EL (cell line): ENCODE data around the gene KAT8.

Experiments
- DNase-seq: peaks from one replicate; pipeline ENCODE4 v3.0.0-alpha.2; 2016

KAT8 gene

DNA sequence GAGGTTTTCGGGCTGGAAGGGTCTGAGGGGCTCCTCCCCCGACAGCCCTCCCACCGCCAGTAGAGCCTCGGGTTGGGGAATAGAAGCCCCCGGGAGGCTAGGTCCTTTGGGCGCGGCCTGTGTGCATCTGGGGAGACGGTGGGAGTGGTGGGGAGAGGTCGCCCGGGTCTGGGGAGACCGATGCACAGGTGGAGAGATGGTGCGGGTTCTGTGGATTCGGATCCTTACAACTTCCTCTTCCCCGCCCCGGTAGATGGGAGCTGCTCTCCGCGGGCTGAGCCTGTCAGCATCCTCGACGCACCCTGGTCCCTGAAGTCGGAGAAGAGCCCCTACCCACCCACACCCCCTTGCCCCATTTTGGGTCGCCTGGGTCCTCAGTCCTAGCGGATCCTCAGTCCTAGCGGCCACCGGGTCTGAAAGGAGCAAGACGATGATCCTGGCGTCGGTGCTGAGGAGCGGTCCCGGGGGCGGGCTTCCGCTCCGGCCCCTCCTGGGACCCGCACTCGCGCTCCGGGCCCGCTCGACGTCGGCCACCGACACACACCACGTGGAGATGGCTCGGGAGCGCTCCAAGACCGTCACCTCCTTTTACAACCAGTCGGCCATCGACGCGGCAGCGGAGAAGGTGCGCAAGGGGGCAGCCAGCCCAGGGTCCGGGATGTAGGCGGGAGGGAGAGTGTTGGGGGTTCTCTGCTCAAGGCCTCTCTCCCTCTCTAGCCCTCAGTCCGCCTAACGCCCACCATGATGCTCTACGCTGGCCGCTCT lies 8.5 kb upstream of the KAT8 start:
- no peak for DNase-seq

DNA sequence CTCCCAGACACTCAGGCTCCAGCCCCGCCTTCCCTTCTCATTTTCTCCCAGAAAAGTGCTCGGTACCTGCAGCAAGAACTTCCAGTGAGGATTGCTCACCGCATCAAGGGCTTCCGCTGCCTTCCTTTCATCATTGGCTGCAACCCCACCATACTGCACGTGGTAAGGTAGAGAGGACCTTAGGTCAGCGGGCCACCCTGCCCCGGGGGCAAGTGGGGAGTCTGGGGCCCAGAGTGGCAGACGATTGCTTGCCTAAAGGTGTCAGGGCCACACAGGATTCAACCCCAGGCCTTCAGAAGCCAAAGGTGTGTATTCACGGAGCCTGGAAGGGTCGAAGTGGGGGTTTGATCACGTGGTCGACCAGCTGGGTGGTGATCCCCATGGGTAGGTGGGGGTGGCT lies 7.8 kb upstream of the KAT8 start:
- no peak for DNase-seq

DNA sequence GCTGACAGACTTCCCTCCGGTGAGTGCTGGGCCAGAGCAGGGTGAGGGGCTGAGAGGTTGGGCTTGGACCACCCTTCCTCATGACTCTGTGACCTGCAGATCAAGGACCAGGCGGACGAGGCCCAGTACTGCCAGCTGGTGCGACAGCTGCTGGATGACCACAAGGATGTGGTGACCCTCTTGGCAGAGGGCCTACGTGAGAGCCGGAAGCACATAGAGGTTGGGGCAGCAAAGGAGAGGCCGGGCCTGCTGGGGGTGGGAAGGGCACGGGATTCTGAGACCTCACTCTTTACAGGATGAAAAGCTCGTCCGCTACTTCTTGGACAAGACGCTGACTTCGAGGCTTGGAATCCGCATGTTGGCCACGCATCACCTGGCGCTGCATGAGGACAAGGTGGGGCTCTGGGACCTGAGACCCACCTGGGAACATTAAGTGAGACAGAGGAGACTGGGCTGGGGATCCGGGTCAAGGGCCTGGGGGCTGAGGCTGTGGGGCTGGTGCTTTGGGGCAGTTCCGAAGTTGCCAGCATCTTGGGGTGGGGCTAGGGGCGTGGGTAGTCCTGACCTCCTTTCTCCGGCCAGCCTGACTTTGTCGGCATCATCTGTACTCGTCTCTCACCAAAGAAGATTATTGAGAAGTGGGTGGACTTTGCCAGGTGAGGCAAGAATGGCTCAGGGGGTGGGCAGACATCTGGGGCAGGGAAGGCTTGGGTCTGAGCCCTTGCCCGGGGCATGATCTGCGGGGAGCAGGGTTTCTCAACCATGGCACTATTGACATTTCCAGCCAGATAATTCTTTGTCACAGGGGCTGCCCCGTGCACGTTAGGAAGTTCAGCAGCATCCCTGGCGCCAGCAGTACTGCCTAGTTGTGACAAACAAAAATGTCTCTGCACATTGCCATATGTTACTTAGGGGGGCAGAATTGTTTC lies 7.1 kb upstream of the KAT8 start:
- DNase-seq = no peak

DNA sequence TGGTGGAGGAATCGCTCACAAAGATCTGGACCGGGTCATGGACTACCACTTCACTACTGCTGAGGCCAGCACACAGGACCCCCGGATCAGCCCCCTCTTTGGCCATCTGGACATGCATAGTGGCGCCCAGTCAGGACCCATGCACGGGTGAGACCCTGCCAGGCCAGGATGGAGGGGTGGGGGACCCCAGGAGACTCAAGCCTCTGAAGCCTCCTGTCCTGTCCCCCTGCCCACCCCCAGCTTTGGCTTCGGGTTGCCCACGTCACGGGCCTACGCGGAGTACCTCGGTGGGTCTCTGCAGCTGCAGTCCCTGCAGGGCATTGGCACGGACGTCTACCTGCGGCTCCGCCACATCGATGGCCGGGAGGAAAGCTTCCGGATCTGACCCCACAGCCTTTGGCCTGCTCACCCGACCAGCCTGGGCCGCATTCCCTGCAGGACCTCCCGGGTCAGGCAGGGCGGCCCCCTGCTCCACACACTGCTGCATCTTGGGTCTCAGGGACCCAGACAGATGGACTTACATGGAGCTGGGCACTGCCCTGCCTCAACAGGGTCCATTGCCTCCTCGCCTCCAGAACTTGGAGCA lies 5.5 kb upstream of the KAT8 start:
- no peak for DNase-seq

DNA sequence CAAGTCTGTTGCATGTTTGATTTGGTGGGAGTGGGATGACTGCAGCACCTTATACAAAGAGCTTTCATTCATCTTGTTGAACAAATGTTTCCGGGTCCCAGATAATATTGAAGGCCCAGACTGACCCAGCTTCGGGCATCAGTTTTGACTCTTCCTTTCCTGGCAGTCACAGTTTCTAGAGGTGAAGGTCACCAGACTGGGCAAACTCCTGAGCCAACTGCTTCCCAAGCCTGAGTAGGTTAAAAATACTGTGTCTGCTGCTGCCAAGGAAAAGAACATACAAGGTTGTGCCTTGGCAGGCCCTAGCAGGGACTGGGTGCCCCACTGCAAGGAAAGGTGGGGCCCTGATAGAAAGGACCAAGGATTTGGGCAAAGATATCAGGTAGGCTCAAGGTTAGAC lies 4.8 kb upstream of the KAT8 start:
- no peak for DNase-seq

DNA sequence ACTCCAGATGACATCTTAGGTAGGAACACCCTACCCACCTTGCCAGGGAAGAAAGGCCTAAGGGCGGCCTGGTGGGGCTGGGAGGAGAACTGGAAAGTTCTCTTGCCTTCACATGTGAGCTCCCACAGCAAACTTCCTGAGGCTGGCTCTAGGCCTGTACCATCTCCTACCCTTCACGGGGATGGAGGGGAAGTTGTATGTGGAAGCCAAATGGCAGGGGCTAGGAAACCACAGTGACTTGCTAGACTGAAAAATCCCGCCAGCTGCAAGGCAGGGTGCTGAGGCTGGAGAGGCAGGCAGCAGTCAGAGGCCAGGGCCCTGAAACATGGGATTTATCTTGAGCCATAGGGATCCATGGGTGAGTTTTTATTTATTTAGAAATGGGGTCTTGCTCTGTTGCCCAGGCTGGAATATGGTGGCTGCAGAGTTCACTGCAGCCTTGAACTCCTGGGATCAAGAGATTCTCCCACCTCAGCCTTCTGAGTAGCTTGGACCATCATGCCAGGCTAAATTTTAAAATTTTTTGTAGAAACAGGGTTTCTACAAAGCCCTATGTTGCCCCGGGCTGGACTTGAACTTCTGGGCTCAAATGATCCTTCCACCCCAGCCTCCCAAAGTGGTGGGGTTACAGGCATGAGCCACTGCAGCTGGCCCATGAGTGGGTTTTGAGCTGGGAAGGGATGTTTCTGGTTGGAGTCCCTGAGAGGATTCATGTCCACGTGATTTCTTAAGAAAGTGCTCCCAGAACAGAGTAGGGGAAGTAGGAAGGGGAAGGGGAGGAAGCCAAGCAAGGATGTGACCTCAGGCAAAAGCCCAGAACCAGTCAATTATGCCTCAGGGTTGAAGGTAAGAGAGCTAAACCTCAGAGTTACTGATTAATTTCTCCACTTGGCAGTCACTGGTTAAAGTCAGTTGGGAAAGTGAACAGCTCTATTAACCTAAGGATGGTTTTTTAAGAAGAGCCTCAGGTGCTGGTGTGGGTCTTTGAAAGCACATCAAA lies 4.0 kb upstream of the KAT8 start:
- DNase-seq = peak; percentile 24

DNA sequence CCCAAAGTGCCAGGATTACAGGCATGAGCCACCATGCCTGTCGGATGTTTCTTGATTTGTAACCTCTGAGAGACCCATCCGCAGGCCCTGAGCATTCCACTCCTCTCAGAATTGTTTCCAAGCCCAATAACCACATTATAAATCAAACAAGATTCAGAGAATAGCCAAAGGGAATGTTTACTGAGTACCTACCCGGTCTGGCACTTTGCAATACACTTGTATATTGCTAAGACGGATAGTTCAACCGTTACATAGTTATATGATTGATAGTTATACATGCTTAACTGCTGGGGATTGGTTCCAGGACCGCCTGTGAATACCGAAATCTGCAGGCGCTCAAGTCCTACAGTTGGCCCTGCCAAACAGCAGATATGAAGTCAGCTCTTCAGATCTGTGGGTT lies 3.0 kb upstream of the KAT8 start:
- no peak for DNase-seq

DNA sequence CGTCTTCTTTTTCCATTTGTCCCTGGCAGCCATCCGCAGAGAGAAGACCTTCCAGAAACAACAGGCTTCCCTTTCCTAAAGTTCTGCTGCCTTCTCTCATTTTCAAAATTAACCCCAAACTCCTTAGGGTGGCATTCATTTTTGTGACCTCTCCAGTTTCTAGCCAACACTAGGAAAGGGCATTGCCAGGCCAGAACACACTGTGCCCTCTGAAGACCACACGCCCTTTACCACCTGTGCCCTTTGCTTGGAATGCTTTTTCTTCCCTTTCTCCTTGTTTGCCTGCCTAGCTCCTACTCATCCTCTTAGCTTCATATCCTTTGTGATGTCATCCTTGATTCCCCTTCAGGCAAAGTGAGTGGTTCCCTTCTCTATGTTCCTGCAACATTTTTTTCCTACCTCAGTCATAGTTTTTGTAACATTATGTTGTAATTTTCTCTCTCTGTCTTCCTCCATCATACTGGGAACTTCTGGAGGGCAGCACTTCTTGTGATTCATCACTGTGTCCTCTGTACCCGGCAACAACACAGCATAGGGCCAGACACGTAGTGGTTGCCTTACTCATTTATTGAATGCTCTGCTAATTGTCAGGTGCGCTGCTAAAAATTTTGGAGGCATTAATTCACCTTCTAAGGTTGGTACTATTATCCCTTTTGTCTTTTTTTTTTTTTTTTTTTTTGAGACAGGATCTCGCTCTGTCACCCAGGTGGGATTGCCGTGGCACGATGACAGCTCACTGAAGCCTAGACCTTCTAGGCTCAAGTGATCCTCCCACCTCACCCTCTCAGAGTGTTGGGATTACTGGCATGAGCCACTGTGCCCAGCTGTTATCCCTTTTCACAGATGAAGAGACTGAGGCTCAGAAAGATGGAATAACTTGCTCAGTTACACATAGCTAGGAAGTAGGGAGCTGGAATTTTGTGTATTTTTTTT lies 1.0 kb downstream of the KAT8 start:
- peak; percentile 91 for DNase-seq

DNA sequence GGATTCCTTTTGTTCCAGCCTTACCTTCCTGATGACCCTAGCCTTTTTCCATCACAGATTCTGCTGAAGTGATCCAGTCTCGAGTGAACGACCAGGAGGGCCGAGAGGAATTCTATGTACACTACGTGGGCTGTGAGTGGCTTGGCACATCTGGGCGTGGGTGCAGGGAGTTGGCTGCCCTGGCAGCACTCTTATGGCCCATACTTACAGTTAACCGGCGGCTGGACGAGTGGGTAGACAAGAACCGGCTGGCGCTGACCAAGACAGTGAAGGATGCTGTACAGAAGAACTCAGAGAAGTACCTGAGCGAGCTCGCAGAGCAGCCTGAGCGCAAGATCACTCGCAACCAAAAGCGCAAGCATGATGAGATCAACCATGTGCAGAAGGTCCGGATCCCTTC lies 2.7 kb downstream of the KAT8 start:
- DNase-seq = no peak

DNA sequence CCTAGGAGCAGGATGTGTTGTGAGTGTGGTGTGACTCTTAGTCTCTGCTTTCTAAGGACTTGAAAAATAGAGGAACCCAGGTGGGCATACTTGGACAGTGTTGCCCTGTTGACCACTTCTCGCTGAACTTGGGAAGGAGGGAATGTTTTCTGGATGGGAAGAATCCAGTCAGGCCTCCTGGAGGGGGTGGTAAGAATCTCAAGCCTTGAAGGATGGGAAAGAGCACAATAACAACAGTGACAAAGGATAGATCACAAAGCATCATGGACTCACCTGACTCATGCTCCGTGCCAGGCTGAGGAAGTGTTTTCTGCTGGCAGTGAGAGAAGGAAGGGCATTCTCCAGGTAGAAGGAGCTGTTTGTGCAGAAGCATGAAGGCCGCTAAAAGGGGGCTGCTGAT lies 8.4 kb downstream of the KAT8 start:
- no peak for DNase-seq

DNA sequence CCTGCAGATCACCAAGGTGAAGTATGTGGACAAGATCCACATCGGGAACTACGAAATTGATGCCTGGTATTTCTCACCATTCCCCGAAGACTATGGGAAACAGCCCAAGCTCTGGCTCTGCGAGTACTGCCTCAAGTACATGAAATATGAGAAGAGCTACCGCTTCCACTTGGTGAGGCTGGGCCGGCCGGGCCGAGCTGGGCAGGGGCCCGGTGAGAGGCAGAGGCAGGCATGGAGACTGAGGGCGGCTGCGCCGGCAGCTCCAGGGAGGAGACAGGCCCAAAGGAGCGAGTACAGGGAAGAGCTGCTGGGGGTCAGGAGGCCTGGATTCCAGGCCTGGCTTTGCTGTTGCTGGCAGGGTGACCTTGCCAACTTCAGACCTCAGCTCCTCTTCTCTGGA lies 9.7 kb downstream of the KAT8 start:
- no peak for DNase-seq

DNA sequence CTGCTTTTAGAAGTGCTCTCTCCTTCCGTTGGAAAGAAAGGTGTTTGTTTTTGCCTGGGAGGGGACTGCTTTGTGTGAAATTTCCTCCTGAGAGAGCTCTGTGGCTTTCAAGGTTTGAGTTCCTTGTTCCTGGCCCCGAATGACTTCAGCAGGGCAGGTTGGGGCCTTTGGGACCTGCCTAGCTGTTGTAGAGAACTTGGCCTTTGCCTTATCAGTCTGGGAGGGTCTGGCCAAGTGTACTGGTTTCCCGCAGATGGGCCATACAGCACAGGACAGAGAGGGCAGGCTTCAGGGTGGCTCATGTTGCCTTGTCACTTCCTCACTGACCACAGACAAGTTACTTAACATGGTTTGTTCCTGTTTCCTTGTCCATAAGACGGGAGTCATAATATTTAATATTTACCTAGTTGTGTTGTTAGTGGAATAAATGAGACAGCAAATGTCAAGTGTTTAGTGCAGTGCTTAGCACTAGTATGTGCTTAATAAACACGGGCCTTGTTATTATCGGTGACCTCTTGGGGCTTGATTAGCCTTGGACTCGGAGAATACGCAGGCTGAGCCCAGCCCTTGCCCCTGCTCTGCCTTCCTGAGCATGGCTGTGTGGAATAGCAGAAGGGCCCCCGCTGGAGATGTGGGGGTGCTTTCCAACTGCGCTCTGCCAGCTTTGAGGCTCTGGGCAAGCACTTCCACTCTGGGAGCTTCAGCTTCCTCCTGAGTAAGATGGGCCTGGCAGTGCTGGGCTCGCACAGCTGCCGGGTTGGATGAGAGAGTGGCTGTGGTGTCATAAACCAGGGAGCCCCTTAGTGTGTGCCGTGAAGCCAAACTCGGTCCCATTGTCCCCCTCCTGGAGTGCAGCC lies 11.5 kb downstream of the KAT8 start:
- DNase-seq = no peak

DNA sequence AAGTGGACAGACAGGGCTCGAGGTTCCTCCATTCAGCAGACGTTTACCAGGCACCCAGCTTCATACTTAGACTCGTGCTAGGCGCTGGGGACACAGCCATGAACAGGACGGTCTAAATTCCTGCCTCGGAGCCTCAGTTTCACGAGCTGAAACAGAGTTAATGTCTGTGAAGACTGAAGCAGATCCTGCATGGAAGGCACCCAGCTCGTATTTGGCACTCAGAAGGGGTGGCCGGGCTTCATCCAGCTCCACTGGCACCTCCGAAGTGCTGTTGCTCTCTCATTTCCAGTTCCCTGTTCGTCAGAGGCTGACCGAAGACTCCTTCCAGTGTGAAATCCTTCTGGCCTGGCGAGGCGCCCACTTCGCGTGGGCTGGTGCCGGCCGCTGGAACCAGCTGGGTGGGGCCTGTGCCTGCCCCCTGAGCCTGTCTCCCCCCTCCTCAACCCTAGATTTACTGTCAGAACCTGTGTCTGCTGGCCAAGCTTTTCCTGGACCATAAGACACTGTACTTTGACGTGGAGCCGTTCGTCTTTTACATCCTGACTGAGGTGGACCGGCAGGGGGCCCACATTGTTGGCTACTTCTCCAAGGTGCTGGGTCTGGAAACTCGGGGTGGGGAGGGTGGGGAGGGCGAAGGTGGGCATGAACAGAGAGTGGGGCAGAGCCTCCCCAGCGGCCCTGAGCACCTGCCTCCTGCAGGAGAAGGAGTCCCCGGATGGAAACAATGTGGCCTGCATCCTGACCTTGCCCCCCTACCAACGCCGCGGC lies 12.3 kb downstream of the KAT8 start:
- DNase-seq = no peak

DNA sequence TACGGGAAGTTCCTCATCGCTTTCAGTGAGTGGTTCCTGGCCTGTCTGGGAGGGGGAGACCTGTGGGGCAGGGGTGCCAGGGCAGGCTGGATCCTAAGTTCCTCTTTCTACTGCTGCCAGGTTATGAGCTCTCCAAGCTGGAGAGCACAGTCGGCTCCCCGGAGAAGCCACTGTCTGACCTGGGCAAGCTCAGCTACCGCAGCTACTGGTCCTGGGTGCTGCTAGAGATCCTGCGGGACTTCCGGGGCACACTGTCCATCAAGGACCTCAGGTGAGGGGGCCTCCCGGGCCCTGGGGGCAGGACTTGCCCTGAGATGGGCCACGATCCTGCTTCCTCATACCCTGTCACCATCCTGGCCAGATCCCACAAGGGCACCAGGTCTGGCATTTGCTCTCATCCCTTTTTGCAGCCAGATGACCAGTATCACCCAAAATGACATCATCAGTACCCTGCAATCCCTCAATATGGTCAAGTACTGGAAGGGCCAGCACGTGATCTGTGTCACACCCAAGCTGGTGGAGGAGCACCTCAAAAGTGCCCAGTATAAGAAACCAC lies 12.9 kb downstream of the KAT8 start:
- no peak for DNase-seq

DNA sequence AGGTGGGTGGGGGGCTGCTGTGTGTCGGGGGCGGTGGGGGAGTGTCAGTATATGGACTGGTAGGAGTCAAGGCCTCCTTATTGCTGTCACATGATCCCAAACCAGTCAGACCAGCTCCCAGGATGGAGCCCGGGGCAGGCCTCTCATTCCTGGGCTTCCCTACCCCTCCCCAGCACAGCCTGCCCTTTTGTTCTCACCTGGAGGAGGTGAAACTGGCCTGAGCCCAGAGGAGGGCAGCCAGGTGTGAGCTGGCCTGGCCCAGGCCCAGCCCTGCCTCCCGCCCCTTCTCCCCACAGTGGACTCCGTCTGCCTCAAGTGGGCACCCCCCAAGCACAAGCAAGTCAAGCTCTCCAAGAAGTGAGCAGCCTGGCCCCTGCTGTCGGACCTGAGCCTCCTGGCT lies 13.4 kb downstream of the KAT8 start:
- no peak for DNase-seq

DNA sequence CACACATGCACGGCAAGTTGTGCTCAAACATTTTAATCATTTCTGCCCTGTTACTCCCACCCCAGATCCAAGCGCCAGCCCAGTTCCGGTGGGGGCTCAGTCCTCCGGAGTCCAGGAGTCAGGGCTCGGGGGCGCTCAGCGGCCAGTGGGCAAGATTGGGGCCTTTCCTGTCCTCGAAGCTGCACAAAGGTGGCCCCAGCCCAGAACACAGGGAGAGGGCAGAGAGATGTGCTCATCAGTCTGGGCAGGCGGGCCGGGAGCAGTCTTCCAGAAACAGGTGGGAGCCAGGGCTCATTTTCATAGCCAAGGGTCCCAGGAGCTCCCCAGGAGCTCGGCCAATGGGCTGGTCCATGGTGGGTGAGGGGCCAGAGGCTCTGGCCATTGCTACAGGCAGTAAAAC lies 14.0 kb downstream of the KAT8 start:
- DNase-seq = no peak

DNA sequence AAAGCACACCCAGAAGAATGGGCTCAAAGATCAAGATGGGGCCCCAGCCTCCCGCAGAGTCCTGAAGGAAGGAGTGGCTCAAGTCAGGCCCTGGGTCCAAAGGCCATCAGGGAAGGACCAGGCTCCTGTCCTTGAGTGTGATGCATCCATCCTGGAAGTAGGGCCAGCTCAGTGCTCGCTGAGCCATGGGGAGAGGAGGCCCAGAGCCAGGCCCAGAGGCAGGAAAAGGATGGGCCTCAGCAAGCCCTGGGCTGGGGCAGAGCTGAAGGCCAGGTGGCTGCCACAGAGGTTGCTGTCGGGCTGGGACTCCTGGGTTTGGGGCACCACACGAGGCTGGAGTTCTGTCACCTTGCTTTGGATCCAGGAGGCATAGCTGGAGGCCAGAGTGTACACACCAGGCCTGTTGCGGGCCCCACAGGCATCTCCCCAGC lies 14.4 kb downstream of the KAT8 start:
- DNase-seq = no peak

DNA sequence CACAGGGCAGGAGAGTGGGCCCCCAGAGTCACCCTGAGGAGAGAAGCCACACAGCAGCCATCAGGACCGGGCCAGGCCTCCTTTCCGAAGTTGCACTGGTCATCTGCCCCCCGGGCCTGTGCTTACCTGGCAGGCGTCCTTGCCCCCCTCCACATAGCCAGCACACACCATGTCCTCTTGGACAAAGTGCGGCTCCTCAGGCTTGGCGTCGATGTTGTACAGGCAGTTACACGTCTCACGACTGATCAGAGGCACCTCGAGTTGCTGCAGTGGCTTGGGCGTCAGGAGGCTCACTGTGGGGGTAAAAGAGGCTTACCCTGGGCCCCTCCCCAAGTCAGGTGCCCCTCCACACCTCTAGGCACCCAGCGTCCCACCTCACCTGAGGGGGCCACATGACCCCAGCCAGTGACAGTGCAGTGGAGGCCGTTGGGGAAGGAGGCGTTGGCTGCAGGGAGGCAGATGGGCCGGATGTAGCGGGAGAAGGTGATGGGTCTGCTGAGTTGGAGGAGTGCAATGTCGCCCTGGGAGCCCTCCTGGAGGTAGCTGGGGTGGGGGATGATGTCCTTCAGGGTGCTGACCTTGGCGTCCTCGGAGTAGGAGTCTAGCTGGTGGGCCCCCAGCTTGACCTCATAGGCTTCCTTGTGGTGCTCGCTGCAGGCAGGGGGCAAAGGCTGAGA lies 15.0 kb downstream of the KAT8 start:
- DNase-seq = no peak

DNA sequence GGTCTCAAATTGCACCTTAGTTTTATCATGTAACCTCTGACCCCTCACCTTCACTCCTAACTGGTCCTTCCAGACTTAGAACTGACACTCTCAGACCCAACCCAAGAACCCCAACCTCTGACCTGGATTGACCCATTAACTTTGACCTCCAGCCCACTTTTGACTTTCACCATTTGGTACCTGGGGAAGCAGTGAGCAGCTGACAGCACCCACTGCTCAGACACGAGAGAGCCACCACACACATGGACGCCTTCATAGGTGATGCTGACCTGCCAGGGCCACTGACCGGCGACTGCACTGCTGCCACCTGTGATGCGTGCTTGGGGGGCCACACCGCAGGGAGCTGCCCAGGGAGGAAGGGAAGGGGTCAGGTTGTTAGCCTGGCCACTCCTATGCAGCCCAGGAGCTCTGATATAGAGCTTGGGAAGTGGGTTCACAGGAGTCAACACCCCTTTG lies 15.6 kb downstream of the KAT8 start:
- DNase-seq = no peak
